A549 (cell line): ENCODE data around the gene KRT7. TPM values are rescaled to one million over a fixed set of nuclear protein-coding genes. Genes with fewer than 3 reads are reported as not detected.
A peak's percentile ranks its signal among the peaks of the same experiment; 100 is the strongest.
"Not testable (repeated sequence)": the region's sequence is repeated elsewhere in the genome, so short reads cannot be mapped to it uniquely, and the experiment has no call there.

Experiments
- ATAC-seq, 2 experiments: fragments of 200-7000 bp in 1 of 2; fragments of >200 bp in 1 of 2; cut with Nextera tagmentation in 1 of 2; cut with Tn5 transposase in 1 of 2; 3 replicates each; pipeline versions ENCODE4 v1.8.0 to v1.9.1; 2018 to 2020; ENCODE audit warnings: mild to moderate bottlenecking in 1 of 2, moderate library complexity in 1 of 2
- CTCF ChIA-PET: fragments of 300-600 bp; sonication (Branson Sonifier 250); formaldehyde crosslinking; extraction: SDS; loops from one replicate; lab custom pipeline; 2021; ENCODE audit warnings: antibody characterized with exemption, inconsistent platforms; lab: Yijun Ruan, JAX
- POLR2A ChIA-PET: fragments of 350-600 bp; formaldehyde crosslinking; extraction: SDS; loops from one replicate; lab custom pipeline; 2021; ENCODE audit warnings: antibody characterized with exemption, inconsistent platforms; lab: Yijun Ruan, JAX
- DNase-seq, 2 experiments: peaks; one replicate each; pipeline versions ENCODE4 v3.0.0 to v3.0.0-alpha.2; 2011 to 2016; ENCODE audit warnings: low read depth in 1 of 2, low spot score in 1 of 2
- FAIRE-seq: peaks from 2 replicates; lab custom pipeline; 2011; peaks lifted over from hg19 to GRCh38; lab: Jason Lieb, UNC
- H3K27ac ChIP-seq, 2 experiments: fragments of >200 bp; sonication (Bioruptor Twin); formaldehyde crosslinking; 3 replicates each; pipeline ENCODE4 v1.5.1; 2016 to 2017
- H3K4me1 ChIP-seq: fragments of >200 bp; sonication (Bioruptor Twin); formaldehyde crosslinking; 3 replicates; pipeline ENCODE4 v1.6.1; 2016
- H3K4me2 ChIP-seq: fragments of >200 bp; sonication (Bioruptor Twin); formaldehyde crosslinking; 3 replicates; pipeline ENCODE4 v1.6.1; 2016
- H3K4me3 ChIP-seq: fragments of >200 bp; sonication (Bioruptor Twin); formaldehyde crosslinking; 3 replicates; pipeline ENCODE4 v1.5.1; 2016
- H3K9me3 ChIP-seq: fragments of >200 bp; sonication (Bioruptor Twin); formaldehyde crosslinking; 3 replicates; pipeline ENCODE4 v1.6.1; 2016
- EHF ChIP-seq: fragments of 250-450 bp; sonication (Bioruptor Pico); IDR thresholded peaks from 2 replicates; pipeline ENCODE4 v1.5.0; 2020; ENCODE audit warnings: mild to moderate bottlenecking
- FOSB ChIP-seq: fragments of 250-450 bp; sonication (Bioruptor Pico); IDR thresholded peaks from 2 replicates; pipeline ENCODE4 v1.5.0; 2020; ENCODE audit warnings: mild to moderate bottlenecking, moderate library complexity
- FOXS1 ChIP-seq: fragments of 250-450 bp; sonication (Bioruptor Pico); IDR thresholded peaks from 2 replicates; pipeline ENCODE4 v1.5.0; 2020; ENCODE audit warnings: mild to moderate bottlenecking, moderate library complexity
- GATA3 ChIP-seq: IDR thresholded peaks from 2 replicates; pipeline ENCODE4 v1.6.1; 2012; ENCODE audit warnings: borderline replicate concordance
- HOXB5 ChIP-seq: fragments of 250-450 bp; sonication (Bioruptor Pico); IDR thresholded peaks from 2 replicates; pipeline ENCODE4 v1.5.0; 2020; ENCODE audit warnings: mild to moderate bottlenecking, moderate library complexity
- JUN ChIP-seq, 2 experiments: fragments of >200 bp; sonication (Bioruptor Twin); formaldehyde crosslinking; IDR thresholded peaks; 2 replicates in 1 of 2; 3 replicates in 1 of 2; pipeline ENCODE4 v1.6.1; 2016 to 2017
- MYC ChIP-seq: IDR thresholded peaks from 2 replicates; pipeline ENCODE4 v1.6.1; 2012; ENCODE audit warnings: mild to moderate bottlenecking, inconsistent platforms, low read length, improper control_type of control experiment, borderline replicate concordance
- NFE2L2 ChIP-seq: fragments of 150-350 bp; conservative IDR thresholded peaks from 2 replicates; pipeline ENCODE4 v1.6.1; 2014; ENCODE audit warnings: low read length
- NPAS2 ChIP-seq: fragments of 250-450 bp; sonication (Bioruptor Pico); IDR thresholded peaks from 2 replicates; pipeline ENCODE4 v1.8.0; 2022; ENCODE audit warnings: mild to moderate bottlenecking, moderate library complexity, borderline replicate concordance
- PHF8 ChIP-seq: fragments of 200-600 bp; sonication (generic); IDR thresholded peaks from 2 replicates; pipeline ENCODE4 v1.6.1; 2016; ENCODE audit warnings: low read depth, mild to moderate bottlenecking, antibody characterized with exemption, moderate library complexity, borderline replicate concordance
- POLR2A ChIP-seq: IDR thresholded peaks from 2 replicates; pipeline ENCODE4 v1.6.1; 2012; ENCODE audit warnings: mild to moderate bottlenecking, low read length
- POLR2AphosphoS2 ChIP-seq: conservative IDR thresholded peaks from 2 replicates; pipeline ENCODE4 v1.6.1; 2012; ENCODE audit warnings: low read length, improper control_type of control experiment, inconsistent platforms
- RAD21 ChIP-seq, 2 experiments: fragments of >200 bp in 1 of 2; sonication (Bioruptor Twin) in 1 of 2; formaldehyde crosslinking in 1 of 2; IDR thresholded peaks in 1 of 2; conservative IDR thresholded peaks in 1 of 2; 2 replicates in 1 of 2; 3 replicates in 1 of 2; pipeline ENCODE4 v1.6.1; 2012 to 2018; ENCODE audit warnings: inconsistent platforms in 1 of 2
- RCOR1 ChIP-seq: fragments of 150-350 bp; IDR thresholded peaks from 2 replicates; pipeline ENCODE4 v1.6.1; 2014; ENCODE audit warnings: antibody characterized with exemption, low read length, low read depth
- RFX5 ChIP-seq: fragments of 450-650 bp; IDR thresholded peaks from 2 replicates; pipeline ENCODE4 v1.7.1; 2014; ENCODE audit warnings: antibody characterized with exemption, mild to moderate bottlenecking, moderate library complexity
- SMC3 ChIP-seq: fragments of >200 bp; sonication (Bioruptor Twin); formaldehyde crosslinking; IDR thresholded peaks from 3 replicates; pipeline ENCODE4 v1.6.1; 2018; ENCODE audit warnings: inconsistent platforms
- TFCP2L1 ChIP-seq: fragments of 250-450 bp; sonication (Bioruptor Pico); IDR thresholded peaks from 2 replicates; pipeline ENCODE4 v1.5.0; 2021; ENCODE audit warnings: mild to moderate bottlenecking
- TP53 ChIP-seq: fragments of 250-450 bp; sonication (Bioruptor Pico); IDR thresholded peaks from 2 replicates; pipeline ENCODE4 v1.5.0; 2021; ENCODE audit warnings: mild to moderate bottlenecking, moderate library complexity
- ZFP36 ChIP-seq: fragments of 450-650 bp; IDR thresholded peaks from 2 replicates; pipeline ENCODE4 v1.6.1; 2014; ENCODE audit warnings: borderline replicate concordance; ENCODE audit not compliant: partially characterized antibody
- ZNF302 ChIP-seq: fragments of 250-450 bp; sonication (Bioruptor Pico); IDR thresholded peaks from 2 replicates; pipeline ENCODE4 v1.9.0; 2021; ENCODE audit warnings: inconsistent platforms, mild to moderate bottlenecking, moderate library complexity
- WGBS: methylation state at CpG from one replicate; pipeline ENCODE4 v1.1.6; 2017; ENCODE audit errors: missing lambda C conversion rate; 5-methylcytosine and 5-hydroxymethylcytosine counted together
- polyA plus RNA-seq, 4 experiments: library from polyadenylated mRNA; depleted of rRNA in 3 of 4; stranded (reverse); fragments of >200 nt; fragmentation: RNase III in 1 of 4; extraction: RNeasy Plus Mini Kit Qiagen cat#74134 plus additional on column Dnase treatment in 1 of 4; gene quantifications; 2 replicates in 3 of 4; 3 replicates in 1 of 4; pipeline ENCODE4 v1.2.3, GENCODE V29; 2011 to 2017
- TF ChIP-seq, protein P1 (sequence below): fragments of >200 bp; sonication (Bioruptor Twin); formaldehyde crosslinking; IDR thresholded peaks from 3 replicates; pipeline ENCODE4 v1.6.1; 2016
- TF ChIP-seq, protein P2 (sequence below): IDR thresholded peaks from 2 replicates; pipeline ENCODE4 v1.6.1; 2012
- TF ChIP-seq, protein P3 (sequence below): fragments of >200 bp; sonication (Bioruptor Twin); formaldehyde crosslinking; IDR thresholded peaks from 3 replicates; pipeline ENCODE4 v1.5.1; 2016

The KRT7 gene
- polyA plus RNA-seq, 2 of the 4 experiments (the other 2 are of a cell fraction): 2,623 to 3,055 TPM

DNA sequence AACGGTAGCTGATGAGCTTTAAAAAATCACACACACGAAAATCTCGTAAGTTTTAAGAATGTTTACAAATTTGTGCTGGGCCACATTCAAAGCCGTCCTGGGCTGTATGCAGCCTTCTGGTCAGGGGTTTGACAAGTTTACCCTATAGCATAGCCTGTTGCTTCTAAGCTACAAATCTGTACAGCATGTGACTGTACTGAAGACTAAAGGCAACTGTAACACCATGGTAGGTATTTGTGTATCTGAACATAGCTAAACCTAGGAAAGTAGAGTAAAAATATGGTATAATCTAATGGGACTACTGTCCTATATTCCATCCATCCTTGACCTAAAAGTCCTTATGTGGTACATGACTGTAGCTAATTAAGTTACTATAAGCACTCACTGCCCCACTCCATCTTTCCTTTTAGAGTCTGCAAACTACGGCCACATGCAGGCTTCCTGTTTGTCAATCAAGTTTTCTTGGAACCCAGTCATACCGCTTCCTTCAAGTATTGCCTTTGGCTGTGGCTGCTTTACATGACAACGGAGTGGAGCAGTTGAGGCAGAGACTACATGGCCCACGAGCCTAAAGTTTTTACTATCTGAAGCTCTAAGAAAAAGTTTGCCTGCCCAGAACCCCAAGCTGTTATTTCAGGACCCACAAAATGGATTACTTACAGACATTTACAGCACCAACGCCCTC, 18.5 kb downstream of the KRT7 start (continued):
- peak; percentile 11; the same call in 1 of the 2 replicates for TF ChIP-seq GATA3
- TF ChIP-seq PHF8: no peak
- TF ChIP-seq RCOR1: no peak
- TF ChIP-seq, protein P1, sequence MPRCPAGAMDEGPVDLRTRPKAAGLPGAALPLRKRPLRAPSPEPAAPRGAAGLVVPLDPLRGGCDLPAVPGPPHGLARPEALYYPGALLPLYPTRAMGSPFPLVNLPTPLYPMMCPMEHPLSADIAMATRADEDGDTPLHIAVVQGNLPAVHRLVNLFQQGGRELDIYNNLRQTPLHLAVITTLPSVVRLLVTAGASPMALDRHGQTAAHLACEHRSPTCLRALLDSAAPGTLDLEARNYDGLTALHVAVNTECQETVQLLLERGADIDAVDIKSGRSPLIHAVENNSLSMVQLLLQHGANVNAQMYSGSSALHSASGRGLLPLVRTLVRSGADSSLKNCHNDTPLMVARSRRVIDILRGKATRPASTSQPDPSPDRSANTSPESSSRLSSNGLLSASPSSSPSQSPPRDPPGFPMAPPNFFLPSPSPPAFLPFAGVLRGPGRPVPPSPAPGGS: peak; percentile 26; the same call in 1 of the 3 replicates
- TF ChIP-seq TFCP2L1 (CRISPR knock-in tag): peak; percentile 46; the same call in 1 of the 2 replicates
- no peak for TF ChIP-seq MYC
- TF ChIP-seq NFE2L2: no peak
- no peak for TF ChIP-seq RFX5
- TF ChIP-seq ZFP36: no peak
- peak; percentile 90 for TF ChIP-seq FOXS1 (CRISPR knock-in tag)
- peak; percentile 92 for TF ChIP-seq FOSB (CRISPR knock-in tag)
- peak; percentile 4; the same call in 1 of the 2 replicates for TF ChIP-seq NPAS2 (CRISPR knock-in tag)
- TF ChIP-seq, all 56 proteins: peak for 21

DNA sequence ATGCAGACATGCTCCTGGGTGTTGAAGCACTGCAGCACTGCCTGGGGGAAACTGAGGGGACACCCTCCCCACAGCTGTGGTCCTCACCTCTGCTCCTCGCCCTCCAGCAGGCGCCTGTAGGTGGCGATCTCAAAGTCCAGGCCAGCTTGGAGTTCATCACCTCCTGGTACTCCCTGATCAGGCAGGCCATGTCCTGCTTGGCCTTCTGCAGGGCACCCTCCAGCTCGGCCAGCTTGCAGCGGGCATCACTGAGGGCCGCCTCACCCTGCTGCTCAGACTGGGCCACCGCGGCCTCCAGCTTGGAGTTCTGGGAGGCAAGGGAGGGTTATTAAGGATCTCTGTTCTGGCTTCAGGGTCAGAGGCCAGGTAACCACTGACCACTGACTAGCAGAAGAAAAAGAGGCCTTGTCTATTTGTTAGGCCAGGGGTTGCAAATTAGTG, 19.2 kb downstream of the KRT7 start:
- POLR2A ChIA-PET: interaction anchor here (1.0 to 18.5 kb wide), 8 partner anchors 15 to 628 kb away, joined by 3 to 383 read pairs (median 14); partner anchors contain the start of gene KRT86
- ATAC-seq: peak in 1 of 2 experiments; percentile 0; a peak in 3 of 6 replicates
- WGBS: 29% methylated on average over 8 of the region's 8 CpGs

More for the DNA sequence above, 19.2 kb downstream of the KRT7 start:
- not testable (repeated sequence) for H3K4me3 ChIP-seq, FAIRE-seq, H3K4me2 ChIP-seq, H3K9me3 ChIP-seq
- Histone ChIP-seq H3K27ac (peak overlapping the region; percentile 69 to 97), H3K4me1 (peaks cover 89% of the 10 kb centered on the region)
- peak in 1 of 2 experiments; percentile 79 for DNase-seq
- peak; percentile 97 for TF ChIP-seq POLR2AphosphoS2
- peak; percentile 22 to 23; a peak in 2 of 5 replicates for TF ChIP-seq RAD21 (conservative IDR thresholded peaks at IDR 0.05 in 1 of 2, IDR thresholded peaks at IDR 0.05 in 1 of 2)
- peak; percentile 0; the same call in 1 of the 2 replicates for TF ChIP-seq GATA3
- TF ChIP-seq HOXB5 (CRISPR knock-in tag): peak; percentile 50; the same call in 1 of the 2 replicates
- peak; percentile 84; the same call in 1 of the 2 replicates for TF ChIP-seq EHF (CRISPR knock-in tag)
- TF ChIP-seq, protein P2, sequence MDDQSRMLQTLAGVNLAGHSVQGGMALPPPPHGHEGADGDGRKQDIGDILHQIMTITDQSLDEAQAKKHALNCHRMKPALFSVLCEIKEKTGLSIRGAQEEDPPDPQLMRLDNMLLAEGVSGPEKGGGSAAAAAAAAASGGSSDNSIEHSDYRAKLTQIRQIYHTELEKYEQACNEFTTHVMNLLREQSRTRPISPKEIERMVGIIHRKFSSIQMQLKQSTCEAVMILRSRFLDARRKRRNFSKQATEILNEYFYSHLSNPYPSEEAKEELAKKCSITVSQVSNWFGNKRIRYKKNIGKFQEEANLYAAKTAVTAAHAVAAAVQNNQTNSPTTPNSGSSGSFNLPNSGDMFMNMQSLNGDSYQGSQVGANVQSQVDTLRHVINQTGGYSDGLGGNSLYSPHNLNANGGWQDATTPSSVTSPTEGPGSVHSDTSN: peak; percentile 79; the same call in 1 of the 2 replicates
- TF ChIP-seq FOXS1 (CRISPR knock-in tag): 0 out of 2 replicates have a peak, but pooled peaks have one; percentile 38
- TF ChIP-seq TP53: peak; percentile 49; the same call in 1 of the 2 replicates
- TF ChIP-seq POLR2A: peak; percentile 20; the same call in 1 of the 2 replicates
- TF ChIP-seq SMC3: peak; percentile 22; the same call in 1 of the 3 replicates
- TF ChIP-seq, protein P3, sequence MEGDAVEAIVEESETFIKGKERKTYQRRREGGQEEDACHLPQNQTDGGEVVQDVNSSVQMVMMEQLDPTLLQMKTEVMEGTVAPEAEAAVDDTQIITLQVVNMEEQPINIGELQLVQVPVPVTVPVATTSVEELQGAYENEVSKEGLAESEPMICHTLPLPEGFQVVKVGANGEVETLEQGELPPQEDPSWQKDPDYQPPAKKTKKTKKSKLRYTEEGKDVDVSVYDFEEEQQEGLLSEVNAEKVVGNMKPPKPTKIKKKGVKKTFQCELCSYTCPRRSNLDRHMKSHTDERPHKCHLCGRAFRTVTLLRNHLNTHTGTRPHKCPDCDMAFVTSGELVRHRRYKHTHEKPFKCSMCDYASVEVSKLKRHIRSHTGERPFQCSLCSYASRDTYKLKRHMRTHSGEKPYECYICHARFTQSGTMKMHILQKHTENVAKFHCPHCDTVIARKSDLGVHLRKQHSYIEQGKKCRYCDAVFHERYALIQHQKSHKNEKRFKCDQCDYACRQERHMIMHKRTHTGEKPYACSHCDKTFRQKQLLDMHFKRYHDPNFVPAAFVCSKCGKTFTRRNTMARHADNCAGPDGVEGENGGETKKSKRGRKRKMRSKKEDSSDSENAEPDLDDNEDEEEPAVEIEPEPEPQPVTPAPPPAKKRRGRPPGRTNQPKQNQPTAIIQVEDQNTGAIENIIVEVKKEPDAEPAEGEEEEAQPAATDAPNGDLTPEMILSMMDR: peak; percentile 55
- TF ChIP-seq JUN (IDR thresholded peaks at IDR 0.05): peak in 1 of 2 experiments; percentile 32; a peak in 1 of 5 replicates
- TF ChIP-seq ZNF302 (CRISPR knock-in tag): peak; percentile 76; the same call in 1 of the 2 replicates
- CTCF ChIA-PET: interaction anchor here (0.6 to 14.8 kb wide), 34 partner anchors 7 to 628 kb away, joined by 3 to 321 read pairs (median 6); partner anchors contain the start of genes KRT7 and KRT86
